RWPE1 (cell line): ENCODE results near the gene ARL14EP.

Experiments
- CTCF ChIA-PET: fragments of 350-600 bp; sonication (Branson Sonifier 250); formaldehyde crosslinking; extraction: SDS; loops from one replicate; lab custom pipeline; 2021; lab: Yijun Ruan, JAX
- POLR2A ChIA-PET: fragments of 400-600 bp; formaldehyde crosslinking; extraction: SDS; loops from one replicate; lab custom pipeline; 2020; ENCODE audit warnings: antibody characterized with exemption; ENCODE audit not compliant: low non-redundant PET; lab: Yijun Ruan, JAX
- DNase-seq: peaks from one replicate; pipeline ENCODE4 v3.0.0; 2012; ENCODE audit warnings: low spot score
- H3K27ac ChIP-seq: fragments of 450-650 bp; 2 replicates; pipeline ENCODE4 v1.5.1; 2017
- CTCF ChIP-seq: fragments of 450-650 bp; conservative IDR thresholded peaks from 2 replicates; pipeline ENCODE4 v1.5.1; 2017; ENCODE audit warnings: low read depth, mild to moderate bottlenecking

Gene ARL14EP

GRCh38 chr11:30311189-30311588 lies 11.7 kb upstream of the ARL14EP start:
- no peak for DNase-seq
- TF ChIP-seq CTCF: no peak
- no peak overlapping the region for H3K27ac ChIP-seq
- CTCF ChIA-PET: no interaction called here
- POLR2A ChIA-PET: no interaction called here

- ChIA-PET CTCF (interaction anchor here (0.7 kb wide), 1 partner anchor 273 kb away, joined by 7 read pairs; no protein-coding TSS in a partner anchor), POLR2A (no interaction called here)
- TF ChIP-seq CTCF: no peak
- H3K27ac ChIP-seq: no peak overlapping the region
- DNase-seq: no peak
Measured at GRCh38 chr11:30312243-30312642, 10.7 kb upstream of the ARL14EP start.

GRCh38 chr11:30313580-30313979 lies 9.3 kb upstream of the ARL14EP start:
- ChIA-PET CTCF (interaction anchor here (0.6 kb wide), 2 partner anchors 9 to 244 kb away, joined by 3 to 5 read pairs; partner anchors contain the start of gene ARL14EP), POLR2A (no interaction called here)
- no peak overlapping the region for H3K27ac ChIP-seq
- no peak for TF ChIP-seq CTCF
- DNase-seq: no peak

- CTCF ChIA-PET: interaction anchor here (0.6 to 1.2 kb wide), 6 partner anchors 33 to 1555 kb away, joined by 3 to 4 read pairs (median 3); no protein-coding TSS in a partner anchor
- no peak for DNase-seq
- H3K27ac ChIP-seq: no peak overlapping the region
- POLR2A ChIA-PET: no interaction called here
- peak; percentile 48 for TF ChIP-seq CTCF
Measured at GRCh38 chr11:30314625-30315024, 8.3 kb upstream of the ARL14EP start.

GRCh38 chr11:30316237-30316636 lies 6.7 kb upstream of the ARL14EP start:
- H3K27ac ChIP-seq: no peak overlapping the region
- ChIA-PET CTCF (interaction anchor here (2.3 kb wide), 1 partner anchor 17 kb away, joined by 6 read pairs; no protein-coding TSS in a partner anchor), POLR2A (no interaction called here)
- TF ChIP-seq CTCF: no peak
- no peak for DNase-seq

GRCh38 chr11:30317030-30317429 lies 5.9 kb upstream of the ARL14EP start:
- POLR2A ChIA-PET: no interaction called here
- no peak for TF ChIP-seq CTCF
- CTCF ChIA-PET: interaction anchor here (0.6 to 2.3 kb wide), 4 partner anchors 9 to 190 kb away, joined by 3 to 6 read pairs (median 3); no protein-coding TSS in a partner anchor
- DNase-seq: no peak
- no peak overlapping the region for H3K27ac ChIP-seq
